Measurements from ENCODE around the gene MYO1E.
"Not testable (repeated sequence)": the region's sequence is repeated elsewhere in the genome, so short reads cannot be mapped to it uniquely, and the experiment has no call there.

The MYO1E gene

GRCh38 chr15:59398220-59398619 lies 25.5 kb upstream of the MYO1E start:
- DNase-seq: no peak
- Mint-ChIP-seq H3K27me3 (peaks cover 48% of the 10 kb centered on the region), H3K4me3 (no peak overlapping the region), H3K9me3 (no peaks in the 10 kb centered on the region), H3K4me1 (peaks cover 13% of the 10 kb centered on the region), H3K27ac (no peak overlapping the region)
- no peak for ATAC-seq

- Mint-ChIP-seq H3K4me3 (no peak overlapping the region), H3K27ac (no peak overlapping the region), H3K27me3 (peaks cover 43% of the 10 kb centered on the region), H3K9me3 (no peaks in the 10 kb centered on the region), H3K4me1 (peaks cover 13% of the 10 kb centered on the region)
- ATAC-seq (no peak), DNase-seq (no peak)
These were observed 24.0 kb upstream of the MYO1E start for GRCh38 chr15:59396679-59397078.

- H3K9me3 Mint-ChIP-seq: no peaks in the 10 kb centered on the region
- H3K4me1 Mint-ChIP-seq: peaks cover 13% of the 10 kb centered on the region
- no peak overlapping the region for H3K27ac Mint-ChIP-seq
- DNase-seq: no peak
- peaks cover 39% of the 10 kb centered on the region for H3K27me3 Mint-ChIP-seq
- no peak for ATAC-seq
- no peak overlapping the region for H3K4me3 Mint-ChIP-seq
These were observed 23.5 kb upstream of the MYO1E start for GRCh38 chr15:59396211-59396610.

- DNase-seq (no peak), ATAC-seq (no peak)
- no peaks in the 10 kb centered on the region for H3K9me3 Mint-ChIP-seq
- H3K27ac Mint-ChIP-seq: no peak overlapping the region
- H3K27me3 Mint-ChIP-seq: peaks cover 22% of the 10 kb centered on the region
- H3K4me1 Mint-ChIP-seq: peaks cover 8% of the 10 kb centered on the region
- H3K4me3 Mint-ChIP-seq: no peak overlapping the region
These were observed 21.5 kb upstream of the MYO1E start for GRCh38 chr15:59394166-59394661.

- no peak overlapping the region for H3K4me3 Mint-ChIP-seq
- DNase-seq: no peak
- H3K4me1 Mint-ChIP-seq: peaks cover 4% of the 10 kb centered on the region
- H3K27me3 Mint-ChIP-seq: peaks cover 16% of the 10 kb centered on the region
- H3K9me3 Mint-ChIP-seq: no peaks in the 10 kb centered on the region
- ATAC-seq: no peak
- H3K27ac Mint-ChIP-seq: no peak overlapping the region
These were observed 19.6 kb upstream of the MYO1E start for GRCh38 chr15:59392299-59392698.

GRCh38 chr15:59388670-59389069 lies 16.0 kb upstream of the MYO1E start:
- peaks cover 15% of the 10 kb centered on the region for H3K27me3 Mint-ChIP-seq
- no peak for ATAC-seq
- DNase-seq: no peak
- peaks cover 10% of the 10 kb centered on the region for H3K4me1 Mint-ChIP-seq
- H3K27ac Mint-ChIP-seq: no peak overlapping the region
- H3K9me3 Mint-ChIP-seq: no peaks in the 10 kb centered on the region
- H3K4me3 Mint-ChIP-seq: no peak overlapping the region

- H3K4me3 Mint-ChIP-seq, ATAC-seq, DNase-seq, H3K27ac Mint-ChIP-seq, H3K9me3 Mint-ChIP-seq, H3K4me1 Mint-ChIP-seq: not testable (repeated sequence)
- H3K27me3 Mint-ChIP-seq: peaks cover 15% of the 10 kb centered on the region
These were observed 14.7 kb upstream of the MYO1E start for GRCh38 chr15:59387196-59387878.

- Mint-ChIP-seq H3K9me3 (no peaks in the 10 kb centered on the region), H3K27ac (no peak overlapping the region), H3K4me3 (no peak overlapping the region), H3K4me1 (peaks cover 10% of the 10 kb centered on the region), H3K27me3 (peaks cover 15% of the 10 kb centered on the region)
- DNase-seq: no peak
- ATAC-seq: no peak
These were observed 12.5 kb upstream of the MYO1E start for GRCh38 chr15:59385171-59385570.

- ATAC-seq (peak; percentile 68), DNase-seq (peak in 1 of 2 donors; percentile 17)
- H3K4me3 Mint-ChIP-seq: no peak overlapping the region
- no peak overlapping the region for H3K27ac Mint-ChIP-seq
- no peaks in the 10 kb centered on the region for H3K9me3 Mint-ChIP-seq
- H3K4me1 Mint-ChIP-seq: peaks cover 10% of the 10 kb centered on the region
- H3K27me3 Mint-ChIP-seq: peaks cover 15% of the 10 kb centered on the region
These were observed 11.8 kb upstream of the MYO1E start for GRCh38 chr15:59384507-59384906.

- ATAC-seq (no peak), DNase-seq (no peak)
- Mint-ChIP-seq H3K4me1 (peaks cover 10% of the 10 kb centered on the region), H3K4me3 (no peak overlapping the region), H3K9me3 (no peaks in the 10 kb centered on the region), H3K27me3 (peaks cover 7% of the 10 kb centered on the region), H3K27ac (no peak overlapping the region)
These were observed 8.4 kb upstream of the MYO1E start for GRCh38 chr15:59380902-59381610.

- H3K9me3 Mint-ChIP-seq: no peaks in the 10 kb centered on the region
- peaks cover 1% of the 10 kb centered on the region for H3K4me1 Mint-ChIP-seq
- no peak overlapping the region for H3K27ac Mint-ChIP-seq
- ATAC-seq (no peak), DNase-seq (no peak)
- no peak overlapping the region for H3K4me3 Mint-ChIP-seq
- H3K27me3 Mint-ChIP-seq: peaks cover 2% of the 10 kb centered on the region
These were observed 6.9 kb upstream of the MYO1E start for GRCh38 chr15:59379531-59379930.

- Mint-ChIP-seq H3K27ac (no peak overlapping the region), H3K27me3 (peaks cover 9% of the 10 kb centered on the region), H3K4me3 (no peak overlapping the region), H3K9me3 (no peaks in the 10 kb centered on the region), H3K4me1 (peaks cover under 1% of the 10 kb centered on the region)
- DNase-seq (no peak), ATAC-seq (no peak)
These were observed 6.2 kb upstream of the MYO1E start for GRCh38 chr15:59378855-59379254.

- H3K4me3 Mint-ChIP-seq: no peak overlapping the region
These were observed 5.3 kb upstream of the MYO1E start for GRCh38 chr15:59377924-59378323.

GRCh38 chr15:59376733-59377132 lies 4.1 kb upstream of the MYO1E start:
- peaks cover 26% of the 10 kb centered on the region for H3K27me3 Mint-ChIP-seq
- peaks cover 16% of the 10 kb centered on the region for H3K4me1 Mint-ChIP-seq
- no peak for DNase-seq
- H3K9me3 Mint-ChIP-seq: no peaks in the 10 kb centered on the region
- H3K27ac Mint-ChIP-seq: no peak overlapping the region
- no peak for ATAC-seq
- H3K4me3 Mint-ChIP-seq: no peak overlapping the region

More at GRCh38 chr15:59377924-59378323, 5.3 kb upstream of the MYO1E start:
- H3K27me3 Mint-ChIP-seq: peaks cover 18% of the 10 kb centered on the region
- ATAC-seq (no peak), DNase-seq (no peak)
- no peaks in the 10 kb centered on the region for H3K9me3 Mint-ChIP-seq
- peaks cover 10% of the 10 kb centered on the region for H3K4me1 Mint-ChIP-seq
- H3K27ac Mint-ChIP-seq: no peak overlapping the region

GRCh38 chr15:59373215-59373614 lies 544 bp upstream of the MYO1E start:
- H3K27me3 Mint-ChIP-seq: peaks cover 58% of the 10 kb centered on the region
- no peak for ATAC-seq
- peak overlapping the region; percentile 91 to 93 for H3K4me3 Mint-ChIP-seq
- H3K4me1 Mint-ChIP-seq: peaks cover 44% of the 10 kb centered on the region
- no peak for DNase-seq
- H3K27ac Mint-ChIP-seq: no peak overlapping the region
- H3K9me3 Mint-ChIP-seq: no peaks in the 10 kb centered on the region
